IMR-90 (cell line): ENCODE measurements around the gene ZYX. TPM values are rescaled to one million over a fixed set of nuclear protein-coding genes. Genes with fewer than 3 reads are reported as not detected.

ENCODE experiments used
- ATAC-seq: fragments of 200-7000 bp; cut with Tn5 transposase; 2 replicates; pipeline ENCODE4 v1.9.1; 2020; ENCODE audit warnings: low read depth, mild to moderate bottlenecking, moderate library complexity
- BruUV-seq: library from RNA; stranded (reverse); fragments of 400-500 nt; replicated peaks from 2 replicates; lab custom pipeline; 2021; lab: Mats Ljungman, UMichigan
- CTCF ChIA-PET: fragments of 300-600 bp; formaldehyde crosslinking; extraction: SDS; loops from one replicate; lab custom pipeline; 2021; ENCODE audit warnings: antibody characterized with exemption; lab: Yijun Ruan, JAX
- POLR2A ChIA-PET: fragments of 300-600 bp; sonication (Branson Sonifier 250); formaldehyde crosslinking; loops from one replicate; lab custom pipeline; 2022; ENCODE audit warnings: antibody characterized with exemption; ENCODE audit not compliant: unreplicated experiment; lab: Charles Lee
- DNase-seq: peaks from one replicate; pipeline ENCODE4 v3.0.0; 2013
- H2AFZ ChIP-seq: replicated peaks from 2 replicates; pipeline ENCODE3; 2013; ENCODE audit warnings: low read length, mild to moderate bottlenecking; ENCODE audit not compliant: poor library complexity
- H2AK5ac ChIP-seq: 2 replicates; pipeline ENCODE4 v1.6.1; 2013; ENCODE audit warnings: low read depth, low read length, inconsistent platforms
- H2AK9ac ChIP-seq: replicated peaks from 2 replicates; pipeline ENCODE3; 2013; ENCODE audit warnings: mild to moderate bottlenecking, low read depth, low read length, moderate library complexity; ENCODE audit not compliant: poor library complexity
- H2BK120ac ChIP-seq: 2 replicates; pipeline ENCODE4 v1.6.1; 2013; ENCODE audit warnings: low read depth, low read length, inconsistent platforms
- H2BK15ac ChIP-seq: 3 replicates; pipeline ENCODE4 v1.6.1; 2013; ENCODE audit warnings: low read depth, low read length, inconsistent platforms
- H2BK20ac ChIP-seq: 2 replicates; pipeline ENCODE4 v1.6.1; 2013; ENCODE audit warnings: low read depth, mild to moderate bottlenecking, inconsistent platforms, low read length, moderate library complexity
- H2BK5ac ChIP-seq: 2 replicates; pipeline ENCODE4 v1.6.1; 2013; ENCODE audit warnings: mild to moderate bottlenecking, low read depth, low read length, inconsistent platforms; ENCODE audit not compliant: poor library complexity, severe bottlenecking
- H3K14ac ChIP-seq: replicated peaks from 2 replicates; pipeline ENCODE4 v1.6.1; 2013; ENCODE audit warnings: low read depth, low read length, inconsistent platforms
- H3K18ac ChIP-seq: 2 replicates; pipeline ENCODE4 v1.6.1; 2013; ENCODE audit warnings: low read depth, low read length, control low read depth
- H3K23ac ChIP-seq: 2 replicates; pipeline ENCODE4 v1.6.1; 2013; ENCODE audit warnings: low read depth, low read length, inconsistent platforms
- H3K27ac ChIP-seq: 2 replicates; pipeline ENCODE4 v1.5.1; 2013; ENCODE audit warnings: mild to moderate bottlenecking, control low read depth, low read length; ENCODE audit not compliant: insufficient read depth
- H3K27me3 ChIP-seq: 2 replicates; pipeline ENCODE4 v1.6.1; 2013; ENCODE audit warnings: low read length; ENCODE audit not compliant: control insufficient read depth, insufficient read depth
- H3K36me3 ChIP-seq: 2 replicates; pipeline ENCODE4 v1.6.1; 2013; ENCODE audit warnings: low read length, mixed read lengths; ENCODE audit not compliant: control insufficient read depth, insufficient read depth
- H3K4ac ChIP-seq: 2 replicates; pipeline ENCODE4 v1.6.1; 2013; ENCODE audit warnings: low read depth, low read length, inconsistent platforms
- H3K4me1 ChIP-seq: 2 replicates; pipeline ENCODE4 v1.6.1; 2013; ENCODE audit warnings: low read length, mixed read lengths; ENCODE audit not compliant: control insufficient read depth, insufficient read depth
- H3K4me2 ChIP-seq: 2 replicates; pipeline ENCODE4 v1.6.1; 2013; ENCODE audit warnings: low read depth, mild to moderate bottlenecking, control low read depth, low read length, moderate library complexity
- H3K4me3 ChIP-seq: 2 replicates; pipeline ENCODE4 v1.5.1; 2013; ENCODE audit warnings: low read depth, mild to moderate bottlenecking, control low read depth, low read length, moderate library complexity; ENCODE audit not compliant: insufficient read depth
- H3K56ac ChIP-seq: 2 replicates; pipeline ENCODE4 v1.6.1; 2013; ENCODE audit warnings: low read length, inconsistent platforms; ENCODE audit not compliant: insufficient read depth; ENCODE audit errors: extremely low read depth
- H3K79me1 ChIP-seq, 2 experiments: 2 replicates each; pipeline ENCODE4 v1.6.1; 2013; ENCODE audit warnings: low read length in 2 of 2, inconsistent platforms in 1 of 2, low read depth in 1 of 2
- H3K9ac ChIP-seq: 2 replicates; pipeline ENCODE4 v1.6.1; 2013; ENCODE audit warnings: low read depth, low read length, control low read depth
- H3K9me1 ChIP-seq: 2 replicates; pipeline ENCODE4 v1.6.1; 2013; ENCODE audit warnings: low read length, inconsistent platforms; ENCODE audit not compliant: insufficient read depth
- H3K9me3 ChIP-seq: 2 replicates; pipeline ENCODE4 v1.6.1; 2013; ENCODE audit warnings: low read length; ENCODE audit not compliant: control insufficient read depth, insufficient read depth
- H4K20me1 ChIP-seq: 2 replicates; pipeline ENCODE4 v1.6.1; 2013; ENCODE audit warnings: low read length, inconsistent platforms; ENCODE audit not compliant: insufficient read depth
- H4K5ac ChIP-seq: 2 replicates; pipeline ENCODE4 v1.6.1; 2013; ENCODE audit warnings: mild to moderate bottlenecking, low read depth, low read length, control low read depth
- H4K8ac ChIP-seq, 2 experiments: 2 replicates each; pipeline ENCODE4 v1.6.1; 2013; ENCODE audit warnings: low read depth in 2 of 2, low read length in 2 of 2, control low read depth in 1 of 2, inconsistent platforms in 1 of 2
- H4K91ac ChIP-seq: 2 replicates; pipeline ENCODE4 v1.6.1; 2013; ENCODE audit warnings: low read depth, low read length, inconsistent platforms; ENCODE audit not compliant: insufficient read depth
- BHLHE40 ChIP-seq: fragments of 150-350 bp; IDR thresholded peaks from 2 replicates; pipeline ENCODE4 v1.6.1; 2016; ENCODE audit warnings: mild to moderate bottlenecking, low read depth, low read length
- CEBPB ChIP-seq: IDR thresholded peaks from 2 replicates; pipeline ENCODE4 v1.6.1; 2012; ENCODE audit warnings: low read depth, low read length, improper control_type of control experiment
- CHD1 ChIP-seq: IDR thresholded peaks from 2 replicates; pipeline ENCODE4 v1.6.1; 2012; ENCODE audit warnings: low read depth, low read length, improper control_type of control experiment
- FOS ChIP-seq: fragments of 150-350 bp; IDR thresholded peaks from 2 replicates; pipeline ENCODE4 v1.6.1; 2016; ENCODE audit warnings: low read depth, low read length
- MAFK ChIP-seq: IDR thresholded peaks from 2 replicates; pipeline ENCODE4 v1.6.1; 2012; ENCODE audit warnings: low read depth, low read length, improper control_type of control experiment
- MAZ ChIP-seq: IDR thresholded peaks from 2 replicates; pipeline ENCODE4 v1.6.1; 2012; ENCODE audit warnings: low read depth, mild to moderate bottlenecking, low read length, improper control_type of control experiment, moderate library complexity, borderline replicate concordance
- MXI1 ChIP-seq: IDR thresholded peaks from 2 replicates; pipeline ENCODE4 v1.6.1; 2012; ENCODE audit warnings: low read depth, mild to moderate bottlenecking, low read length, moderate library complexity, borderline replicate concordance
- NFE2L2 ChIP-seq: fragments of 150-350 bp; IDR thresholded peaks from 2 replicates; pipeline ENCODE4 v1.6.1; 2016; ENCODE audit warnings: low read depth, mild to moderate bottlenecking, low read length
- POLR2A ChIP-seq: IDR thresholded peaks from 2 replicates; pipeline ENCODE4 v1.6.1; 2012; ENCODE audit warnings: mild to moderate bottlenecking, low read depth, low read length
- RAD21 ChIP-seq: IDR thresholded peaks from 2 replicates; pipeline ENCODE4 v1.6.1; 2012; ENCODE audit warnings: low read length, improper control_type of control experiment
- RCOR1 ChIP-seq: IDR thresholded peaks from 2 replicates; pipeline ENCODE4 v1.6.1; 2012; ENCODE audit warnings: mild to moderate bottlenecking, low read length, improper control_type of control experiment; ENCODE audit not compliant: insufficient replicate concordance
- RFX5 ChIP-seq: IDR thresholded peaks from 2 replicates; pipeline ENCODE4 v1.8.0; 2012; ENCODE audit warnings: low read depth, mild to moderate bottlenecking, low read length, moderate library complexity
- SMC3 ChIP-seq: fragments of 150-350 bp; IDR thresholded peaks from 2 replicates; pipeline ENCODE4 v1.6.1; 2016; ENCODE audit warnings: low read depth, mild to moderate bottlenecking, antibody characterized with exemption, low read length, moderate library complexity
- WGBS, 2 experiments: methylation state at CpG; one replicate each; pipeline versions ENCODE4 v1.1.5 to v1.1.7; 2013; ENCODE audit warnings: missing lambda C conversion rate in 2 of 2; ENCODE audit not compliant: insufficient read length in 1 of 2; ENCODE audit errors: extremely low coverage in 2 of 2; 5-methylcytosine and 5-hydroxymethylcytosine counted together
- dilution Hi-C: fragments of 300-500 bp; cut with HindIII; formaldehyde crosslinking; loops from one replicate; pipeline ENCODE4 v1.14.3; 2018; ENCODE audit warnings: low sequenced_read_pairs; ENCODE audit not compliant: unreplicated experiment
- in situ Hi-C: fragments of 300-500 bp; cut with MboI; formaldehyde crosslinking; loops from 3 replicates; pipeline ENCODE4 v1.14.3; 2019; ENCODE audit warnings: low sequenced_read_pairs, inconsistent platforms, mixed read lengths
- intact Hi-C: fragments of 100-400 bp; cut with micrococcal nuclease; formaldehyde crosslinking; loops from 2 replicates; pipeline ENCODE4 v1.10.0; 2022
- polyA plus RNA-seq, 3 experiments: library from polyadenylated mRNA; depleted of rRNA; stranded (reverse); fragments of >200 nt; gene quantifications; 2 replicates each; pipeline ENCODE4 v1.2.3, GENCODE V29; 2012; ENCODE audit warnings: low replicate concordance in 1 of 3
- total RNA-seq: library from RNA; depleted of rRNA; stranded (reverse); fragments of >200 nt; gene quantifications from 2 replicates; pipeline ENCODE4 v1.2.3, GENCODE V29; 2012
- TF ChIP-seq, protein P1 (sequence below): conservative IDR thresholded peaks from 2 replicates; pipeline ENCODE4 v1.5.1; 2012; ENCODE audit warnings: mild to moderate bottlenecking, low read depth, low read length, improper control_type of control experiment
- TF ChIP-seq, protein P2 (sequence below): fragments of 150-350 bp; IDR thresholded peaks from 2 replicates; pipeline ENCODE4 v1.6.1; 2017; ENCODE audit warnings: mild to moderate bottlenecking, antibody characterized with exemption, low read length, low read depth
- TF ChIP-seq, protein P3 (sequence below): fragments of 150-350 bp; IDR thresholded peaks from 2 replicates; pipeline ENCODE4 v1.6.1; 2016; ENCODE audit warnings: low read depth, mild to moderate bottlenecking, low read length, moderate library complexity, borderline replicate concordance

ZYX gene
- total and polyA plus RNA-seq, 2 of the 4 experiments (the other 2 are of a cell fraction), result 22.6 to 334 TPM

DNA sequence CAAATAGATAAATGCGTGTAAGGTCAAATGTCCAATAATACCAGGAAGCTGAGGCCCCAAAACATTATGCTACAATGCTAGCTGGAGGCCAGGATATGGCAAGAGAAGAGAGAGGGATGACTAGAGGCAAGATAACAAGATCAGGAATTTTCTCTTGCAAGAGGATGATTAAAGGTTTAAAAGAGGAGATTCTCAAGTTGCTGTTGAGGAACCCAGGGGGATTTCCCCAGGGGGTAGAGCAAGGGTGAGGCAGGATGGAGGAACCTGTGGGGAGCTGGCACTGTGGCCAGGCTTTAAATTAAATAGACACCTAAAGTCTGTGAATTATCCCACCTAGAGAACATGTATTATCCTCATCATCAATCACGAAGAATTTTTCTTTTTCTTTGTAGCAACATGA lies 58.7 kb downstream of the ZYX start:
- no peak overlapping the region for H3K4me3 ChIP-seq
- H3K4me2 ChIP-seq, result no peak overlapping the region
- ATAC-seq (no peak), DNase-seq (no peak)
- no peaks in the 10 kb centered on the region for H3K79me1 ChIP-seq
- H3K9me3 ChIP-seq, result no peaks in the 10 kb centered on the region
- no peak overlapping the region for H2AK5ac ChIP-seq
- H3K14ac ChIP-seq, result no peak overlapping the region
- no peak overlapping the region for H2BK120ac ChIP-seq
- H2BK20ac ChIP-seq, result no peak overlapping the region
- intact Hi-C loops, result no loop called here
- no peak overlapping the region for H3K4ac ChIP-seq
- ChIA-PET POLR2A (interaction anchor here (0.5 kb wide), 1 partner anchor 47 kb away, joined by 7 read pairs; no protein-coding TSS in a partner anchor), CTCF (interaction anchor here (0.6 kb wide), 1 partner anchor 60 kb away, joined by 9 read pairs; no protein-coding TSS in a partner anchor)
- H4K8ac ChIP-seq, result no peak overlapping the region
- no peak overlapping the region for H2BK5ac ChIP-seq
- no TSS peak for BruUV-seq
- in situ Hi-C loops, result loop anchor here (25.0 kb wide), 1 partner anchor 428 kb away; no protein-coding TSS in a partner anchor
- H3K27ac ChIP-seq, result no peak overlapping the region
- no peak overlapping the region for H3K9ac ChIP-seq
- no peaks in the 10 kb centered on the region for H3K36me3 ChIP-seq
- H3K56ac ChIP-seq, result no peak overlapping the region
- H3K18ac ChIP-seq, result no peak overlapping the region
- H2AK9ac ChIP-seq, result no peak overlapping the region
- no peak overlapping the region for H2BK15ac ChIP-seq
- WGBS, 2 experiments, result no CpG with 5 or more reads among the region's 2 CpGs
- no peak overlapping the region for H2AFZ ChIP-seq
- H3K4me1 ChIP-seq, result no peaks in the 10 kb centered on the region
- H4K5ac ChIP-seq, result no peak overlapping the region
- peaks cover 8% of the 10 kb centered on the region for H3K27me3 ChIP-seq
- H4K20me1 ChIP-seq, result no peaks in the 10 kb centered on the region
- dilution Hi-C loops, result no loop called here
- H4K91ac ChIP-seq, result no peak overlapping the region
- H3K9me1 ChIP-seq, result no peaks in the 10 kb centered on the region
- TF ChIP-seq RCOR1, result no peak
- no peak for TF ChIP-seq BHLHE40
- TF ChIP-seq, protein P1, sequence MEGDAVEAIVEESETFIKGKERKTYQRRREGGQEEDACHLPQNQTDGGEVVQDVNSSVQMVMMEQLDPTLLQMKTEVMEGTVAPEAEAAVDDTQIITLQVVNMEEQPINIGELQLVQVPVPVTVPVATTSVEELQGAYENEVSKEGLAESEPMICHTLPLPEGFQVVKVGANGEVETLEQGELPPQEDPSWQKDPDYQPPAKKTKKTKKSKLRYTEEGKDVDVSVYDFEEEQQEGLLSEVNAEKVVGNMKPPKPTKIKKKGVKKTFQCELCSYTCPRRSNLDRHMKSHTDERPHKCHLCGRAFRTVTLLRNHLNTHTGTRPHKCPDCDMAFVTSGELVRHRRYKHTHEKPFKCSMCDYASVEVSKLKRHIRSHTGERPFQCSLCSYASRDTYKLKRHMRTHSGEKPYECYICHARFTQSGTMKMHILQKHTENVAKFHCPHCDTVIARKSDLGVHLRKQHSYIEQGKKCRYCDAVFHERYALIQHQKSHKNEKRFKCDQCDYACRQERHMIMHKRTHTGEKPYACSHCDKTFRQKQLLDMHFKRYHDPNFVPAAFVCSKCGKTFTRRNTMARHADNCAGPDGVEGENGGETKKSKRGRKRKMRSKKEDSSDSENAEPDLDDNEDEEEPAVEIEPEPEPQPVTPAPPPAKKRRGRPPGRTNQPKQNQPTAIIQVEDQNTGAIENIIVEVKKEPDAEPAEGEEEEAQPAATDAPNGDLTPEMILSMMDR, result no peak
- TF ChIP-seq, protein P2, sequence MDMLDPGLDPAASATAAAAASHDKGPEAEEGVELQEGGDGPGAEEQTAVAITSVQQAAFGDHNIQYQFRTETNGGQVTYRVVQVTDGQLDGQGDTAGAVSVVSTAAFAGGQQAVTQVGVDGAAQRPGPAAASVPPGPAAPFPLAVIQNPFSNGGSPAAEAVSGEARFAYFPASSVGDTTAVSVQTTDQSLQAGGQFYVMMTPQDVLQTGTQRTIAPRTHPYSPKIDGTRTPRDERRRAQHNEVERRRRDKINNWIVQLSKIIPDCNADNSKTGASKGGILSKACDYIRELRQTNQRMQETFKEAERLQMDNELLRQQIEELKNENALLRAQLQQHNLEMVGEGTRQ, result no peak
- no peak for TF ChIP-seq MAFK
- TF ChIP-seq NFE2L2, result no peak
- no peak for TF ChIP-seq RAD21
- no peak for TF ChIP-seq CEBPB
- TF ChIP-seq, protein P3, sequence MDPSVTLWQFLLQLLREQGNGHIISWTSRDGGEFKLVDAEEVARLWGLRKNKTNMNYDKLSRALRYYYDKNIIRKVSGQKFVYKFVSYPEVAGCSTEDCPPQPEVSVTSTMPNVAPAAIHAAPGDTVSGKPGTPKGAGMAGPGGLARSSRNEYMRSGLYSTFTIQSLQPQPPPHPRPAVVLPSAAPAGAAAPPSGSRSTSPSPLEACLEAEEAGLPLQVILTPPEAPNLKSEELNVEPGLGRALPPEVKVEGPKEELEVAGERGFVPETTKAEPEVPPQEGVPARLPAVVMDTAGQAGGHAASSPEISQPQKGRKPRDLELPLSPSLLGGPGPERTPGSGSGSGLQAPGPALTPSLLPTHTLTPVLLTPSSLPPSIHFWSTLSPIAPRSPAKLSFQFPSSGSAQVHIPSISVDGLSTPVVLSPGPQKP, result no peak
- no peak for TF ChIP-seq RFX5
- no peak for TF ChIP-seq MXI1
- TF ChIP-seq POLR2A, result no peak
- TF ChIP-seq FOS, result no peak
- no peak for TF ChIP-seq CHD1
- no peak for TF ChIP-seq MAZ
- TF ChIP-seq SMC3, result no peak
- no peak overlapping the region for H3K23ac ChIP-seq
